HG02973 (cell line): ENCODE measurements around the gene RALGPS1.

Source experiments
- ATAC-seq: cut with Tn5 transposase; IDR thresholded peaks from one replicate; pipeline ENCODE4 v1.9.1; 2021; ENCODE audit warnings: moderate library complexity; ENCODE audit not compliant: unreplicated experiment

The RALGPS1 gene

GRCh38 chr9:127020036-127020801, 105.6 kb downstream of the RALGPS1 start:
- no peak for ATAC-seq

GRCh38 chr9:127020802-127021078, 106.2 kb downstream of the RALGPS1 start:
- no peak for ATAC-seq

GRCh38 chr9:127021664-127022363, 107.2 kb downstream of the RALGPS1 start:
- no peak for ATAC-seq

- ATAC-seq = no peak
Measured at GRCh38 chr9:127022913-127023660, 108.5 kb downstream of the RALGPS1 start.

- ATAC-seq = no peak
Measured at GRCh38 chr9:127025042-127025441, 110.5 kb downstream of the RALGPS1 start.

- ATAC-seq = no peak
Measured at GRCh38 chr9:127027694-127028093, 113.1 kb downstream of the RALGPS1 start.

GRCh38 chr9:127029548-127029947, 115.0 kb downstream of the RALGPS1 start:
- ATAC-seq = no peak

- no peak for ATAC-seq
Measured at GRCh38 chr9:127030814-127031740, 116.5 kb downstream of the RALGPS1 start.

- ATAC-seq = no peak
Measured at GRCh38 chr9:127032256-127032655, 117.7 kb downstream of the RALGPS1 start.

- no peak for ATAC-seq
Measured at GRCh38 chr9:127033061-127033460, 118.5 kb downstream of the RALGPS1 start.

GRCh38 chr9:127033789-127034188, 119.2 kb downstream of the RALGPS1 start:
- no peak for ATAC-seq

GRCh38 chr9:127034691-127035090, 120.1 kb downstream of the RALGPS1 start:
- no peak for ATAC-seq

GRCh38 chr9:127035423-127035822, 120.8 kb downstream of the RALGPS1 start:
- no peak for ATAC-seq

- ATAC-seq = no peak
Measured at GRCh38 chr9:127035948-127036347, 121.4 kb downstream of the RALGPS1 start.

GRCh38 chr9:127036437-127036836, 121.9 kb downstream of the RALGPS1 start:
- ATAC-seq = no peak

GRCh38 chr9:127038531-127038930, 123.9 kb downstream of the RALGPS1 start:
- ATAC-seq = no peak

- ATAC-seq = no peak
Measured at GRCh38 chr9:127039492-127039891, 124.9 kb downstream of the RALGPS1 start.

- no peak for ATAC-seq
Measured at GRCh38 chr9:127045148-127045547, 130.6 kb downstream of the RALGPS1 start.

GRCh38 chr9:127047971-127048370, 133.4 kb downstream of the RALGPS1 start:
- ATAC-seq = no peak

- ATAC-seq = no peak
Measured at GRCh38 chr9:127049044-127049443, 134.5 kb downstream of the RALGPS1 start.

- no peak for ATAC-seq
Measured at GRCh38 chr9:127049581-127049980, 135.0 kb downstream of the RALGPS1 start.
